SJSA1 (cell line): ENCODE measurements around the gene DNLZ. TPM values are rescaled to one million over a fixed set of nuclear protein-coding genes. Genes with fewer than 3 reads are reported as not detected.

Experiments
- DNase-seq, 2 experiments: peaks; one replicate each; pipeline ENCODE4 v3.0.0-alpha.2; 2015 to 2020; ENCODE audit warnings: low spot score in 2 of 2, low read depth in 1 of 2
- H3K27ac ChIP-seq: fragments of 250-450 bp; sonication (Bioruptor Pico); 2 replicates; pipeline ENCODE4 v1.5.1; 2020; ENCODE audit warnings: mild to moderate bottlenecking, moderate library complexity
- H3K27me3 ChIP-seq: fragments of 250-450 bp; sonication (Bioruptor Pico); replicated peaks from 2 replicates; pipeline ENCODE4 v1.5.1; 2020; ENCODE audit warnings: mild to moderate bottlenecking, moderate library complexity
- H3K36me3 ChIP-seq: fragments of 250-450 bp; sonication (Bioruptor Pico); 2 replicates; pipeline ENCODE4 v1.5.1; 2020; ENCODE audit warnings: mild to moderate bottlenecking
- H3K4me1 ChIP-seq: fragments of 250-450 bp; sonication (Bioruptor Pico); replicated peaks from 2 replicates; pipeline ENCODE4 v1.6.1; 2021; ENCODE audit warnings: mild to moderate bottlenecking
- H3K4me3 ChIP-seq: fragments of 250-450 bp; sonication (Bioruptor Pico); 2 replicates; pipeline ENCODE4 v1.5.1; 2020; ENCODE audit warnings: mild to moderate bottlenecking
- H3K9me3 ChIP-seq: fragments of 250-450 bp; sonication (Bioruptor Pico); replicated peaks from 2 replicates; pipeline ENCODE4 v1.5.1; 2020; ENCODE audit warnings: mild to moderate bottlenecking
- total RNA-seq: library from RNA; depleted of rRNA; stranded (reverse); fragments of >200 nt; shearing (Covaris generic); gene quantifications from 2 replicates; pipeline ENCODE4 v1.2.3, GENCODE V29; 2014

Gene DNLZ
- total RNA-seq, 1 experiment from 2014 or later = 43.0 TPM

- DNase-seq = no peak
- Histone ChIP-seq H3K27me3 (no peaks in the 10 kb centered on the region), H3K27ac (no peak overlapping the region), H3K4me1 (peaks cover 70% of the 10 kb centered on the region), H3K9me3 (no peaks in the 10 kb centered on the region), H3K4me3 (peak overlapping the region; percentile 84), H3K36me3 (peaks cover 60% of the 10 kb centered on the region)
Observed at GRCh38 chr9:136329636-136330405, 33.7 kb downstream of the DNLZ start.

GRCh38 chr9:136329211-136329627 lies 34.3 kb downstream of the DNLZ start:
- no peak overlapping the region for H3K27ac ChIP-seq
- peaks cover 70% of the 10 kb centered on the region for H3K4me1 ChIP-seq
- no peaks in the 10 kb centered on the region for H3K27me3 ChIP-seq
- no peak for DNase-seq
- H3K36me3 ChIP-seq = peaks cover 56% of the 10 kb centered on the region
- H3K4me3 ChIP-seq = peak overlapping the region; percentile 84
- no peaks in the 10 kb centered on the region for H3K9me3 ChIP-seq

GRCh38 chr9:136328622-136329041 lies 34.9 kb downstream of the DNLZ start:
- Histone ChIP-seq H3K27me3 (no peaks in the 10 kb centered on the region), H3K36me3 (peaks cover 50% of the 10 kb centered on the region), H3K9me3 (no peaks in the 10 kb centered on the region), H3K4me3 (peak overlapping the region; percentile 84), H3K4me1 (peaks cover 67% of the 10 kb centered on the region), H3K27ac (peak overlapping the region; percentile 36)
- DNase-seq = peak in 1 of 2 experiments; percentile 45

GRCh38 chr9:136328011-136328621 lies 35.4 kb downstream of the DNLZ start:
- Histone ChIP-seq H3K27me3 (no peaks in the 10 kb centered on the region), H3K4me3 (peak overlapping the region; percentile 84), H3K36me3 (peaks cover 45% of the 10 kb centered on the region), H3K27ac (peak overlapping the region; percentile 36), H3K4me1 (peaks cover 62% of the 10 kb centered on the region), H3K9me3 (no peaks in the 10 kb centered on the region)
- no peak for DNase-seq

GRCh38 chr9:136327304-136327974 lies 36.1 kb downstream of the DNLZ start, which contains the start of gene GPSM1:
GPSM1 (plus strand) TSS chr9:136327539; CDS start chr9:136327696, 157 bp downstream.
- peak; percentile 58 to 69 for DNase-seq
- peak within 1 kb of the TSS; percentile 89 for H3K27ac ChIP-seq

GRCh38 chr9:136326761-136327303 lies 36.7 kb downstream of the DNLZ start:
- DNase-seq = peak in 1 of 2 experiments; percentile 62
- Histone ChIP-seq H3K27me3 (no peaks in the 10 kb centered on the region), H3K4me3 (peak overlapping the region; percentile 84), H3K9me3 (no peaks in the 10 kb centered on the region), H3K36me3 (peaks cover 35% of the 10 kb centered on the region), H3K27ac (peak overlapping the region; percentile 89), H3K4me1 (peaks cover 62% of the 10 kb centered on the region)

More at GRCh38 chr9:136327304-136327974, 36.1 kb downstream of the DNLZ start, which contains the start of gene GPSM1:
- Histone ChIP-seq H3K9me3 (no peaks in the 10 kb centered on the region), H3K4me3 (peak within 1 kb of the TSS; percentile 84), H3K36me3 (peaks cover 41% of the 10 kb centered on the region), H3K27me3 (no peaks in the 10 kb centered on the region), H3K4me1 (peaks cover 62% of the 10 kb centered on the region)

GRCh38 chr9:136326061-136326760 lies 37.3 kb downstream of the DNLZ start:
- H3K27me3 ChIP-seq = no peaks in the 10 kb centered on the region
- peak; percentile 97 to 98 for DNase-seq
- H3K36me3 ChIP-seq = peaks cover 29% of the 10 kb centered on the region
- H3K4me1 ChIP-seq = peaks cover 59% of the 10 kb centered on the region
- H3K9me3 ChIP-seq = no peaks in the 10 kb centered on the region
- H3K4me3 ChIP-seq = peak overlapping the region; percentile 84
- H3K27ac ChIP-seq = peak overlapping the region; percentile 89

- Histone ChIP-seq H3K4me1 (peaks cover 53% of the 10 kb centered on the region), H3K9me3 (no peaks in the 10 kb centered on the region), H3K4me3 (no peak overlapping the region), H3K27me3 (no peaks in the 10 kb centered on the region), H3K27ac (peak overlapping the region; percentile 35), H3K36me3 (peaks cover 21% of the 10 kb centered on the region)
- no peak for DNase-seq
Observed at GRCh38 chr9:136325358-136325757, 38.2 kb downstream of the DNLZ start.

- peak in 1 of 2 experiments; percentile 43 for DNase-seq
- Histone ChIP-seq H3K4me1 (peaks cover 48% of the 10 kb centered on the region), H3K27ac (peak overlapping the region; percentile 35)
Observed at GRCh38 chr9:136324501-136325300, 38.8 kb downstream of the DNLZ start.

GRCh38 chr9:136323371-136323789 lies 40.2 kb downstream of the DNLZ start:
- DNase-seq = no peak

More at GRCh38 chr9:136324501-136325300, 38.8 kb downstream of the DNLZ start:
- Histone ChIP-seq H3K27me3 (no peaks in the 10 kb centered on the region), H3K4me3 (no peak overlapping the region), H3K36me3 (peaks cover 16% of the 10 kb centered on the region), H3K9me3 (no peaks in the 10 kb centered on the region)

GRCh38 chr9:136322756-136323330 lies 40.7 kb downstream of the DNLZ start:
- Histone ChIP-seq H3K36me3 (no peaks in the 10 kb centered on the region), H3K27me3 (no peaks in the 10 kb centered on the region), H3K4me3 (no peak overlapping the region), H3K4me1 (peaks cover 32% of the 10 kb centered on the region), H3K27ac (no peak overlapping the region), H3K9me3 (no peaks in the 10 kb centered on the region)
- no peak for DNase-seq

More at GRCh38 chr9:136323371-136323789, 40.2 kb downstream of the DNLZ start:
- H3K9me3 ChIP-seq = no peaks in the 10 kb centered on the region
- no peak overlapping the region for H3K4me3 ChIP-seq
- no peak overlapping the region for H3K27ac ChIP-seq
- no peaks in the 10 kb centered on the region for H3K27me3 ChIP-seq
- peaks cover 5% of the 10 kb centered on the region for H3K36me3 ChIP-seq
- H3K4me1 ChIP-seq = peaks cover 36% of the 10 kb centered on the region

- Histone ChIP-seq H3K27me3 (no peaks in the 10 kb centered on the region), H3K4me1 (peaks cover 26% of the 10 kb centered on the region), H3K36me3 (no peaks in the 10 kb centered on the region), H3K4me3 (no peak overlapping the region), H3K9me3 (no peaks in the 10 kb centered on the region), H3K27ac (no peak overlapping the region)
- no peak for DNase-seq
Observed at GRCh38 chr9:136321561-136321960, 42.0 kb downstream of the DNLZ start.
